GM12892 (cell line): ENCODE measurements around the gene CD8B2.
"Not testable (repeated sequence)": the region's sequence is repeated elsewhere in the genome, so short reads cannot be mapped to it uniquely, and the experiment has no call there.

Source experiments
- POLR2AphosphoS5 ChIP-seq: IDR thresholded peaks from 2 replicates; pipeline ENCODE4 v1.6.1; 2011; ENCODE audit warnings: low read depth, low read length, control low read depth
- TAF1 ChIP-seq: IDR thresholded peaks from 2 replicates; pipeline ENCODE4 v1.6.1; 2011; ENCODE audit warnings: low read depth, mild to moderate bottlenecking, control low read depth, low read length, borderline replicate concordance

DNA sequence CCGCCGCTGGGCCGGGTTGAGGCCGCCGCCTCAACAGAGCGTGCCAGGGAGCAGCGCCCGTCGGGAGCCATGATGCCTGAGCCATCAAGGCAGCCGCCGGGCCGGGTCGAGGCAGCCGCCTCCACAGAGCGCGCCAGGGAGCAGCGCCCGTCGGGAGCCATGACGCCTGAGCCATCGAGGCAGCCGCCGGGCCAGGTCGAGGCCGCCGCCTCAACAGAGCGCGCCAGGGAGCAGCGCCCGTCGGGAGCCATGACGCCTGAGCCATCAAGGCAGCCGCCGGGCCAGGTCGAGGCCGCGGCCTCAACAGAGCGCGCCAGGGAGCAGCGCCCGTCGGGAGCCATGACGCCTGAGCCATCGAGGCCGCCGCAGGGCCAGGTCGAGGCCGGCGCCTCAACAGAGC is 19.6 kb upstream of the CD8B2 start:
- TF ChIP-seq POLR2AphosphoS5, TAF1: not testable (repeated sequence)
